H1 (cell line): ENCODE measurements around the gene SYTL1. TPM values are rescaled to one million over a fixed set of nuclear protein-coding genes. Genes with fewer than 3 reads are reported as not detected.

Experiments used
- CEBPB ChIP-seq: IDR thresholded peaks from 2 replicates; pipeline ENCODE4 v1.6.1; 2012; ENCODE audit warnings: low read depth, low read length
- CHD1 ChIP-seq: IDR thresholded peaks from 2 replicates; pipeline ENCODE4 v1.6.1; 2012; ENCODE audit warnings: low read depth, low read length, improper control_type of control experiment
- HDAC2 ChIP-seq, 2 experiments: fragments of 300-600 bp in 1 of 2; sonication (generic) in 1 of 2; IDR thresholded peaks; 2 replicates each; pipeline ENCODE4 v1.6.1; 2011 to 2012; ENCODE audit warnings: low read depth in 2 of 2, low read length in 2 of 2, mild to moderate bottlenecking in 2 of 2, moderate library complexity in 2 of 2, borderline replicate concordance in 1 of 2, inconsistent platforms in 1 of 2
- NRF1 ChIP-seq: IDR thresholded peaks from 2 replicates; pipeline ENCODE4 v1.6.1; 2011; ENCODE audit warnings: mild to moderate bottlenecking, low read depth, low read length, improper control_type of control experiment
- POU5F1 ChIP-seq: IDR thresholded peaks from 2 replicates; pipeline ENCODE4 v1.6.1; 2011; ENCODE audit warnings: low read depth, mild to moderate bottlenecking, low read length, moderate library complexity
- SIRT6 ChIP-seq: IDR thresholded peaks from one replicate; pipeline ENCODE4 v1.7.1; 2012; ENCODE audit warnings: low read length, inconsistent platforms
- SP2 ChIP-seq: IDR thresholded peaks from 2 replicates; pipeline ENCODE4 v1.6.1; 2012; ENCODE audit warnings: mild to moderate bottlenecking, low read length, inconsistent platforms
- TAF1 ChIP-seq: IDR thresholded peaks from 2 replicates; pipeline ENCODE4 v1.6.1; 2011; ENCODE audit warnings: mild to moderate bottlenecking, low read depth, low read length
- TEAD4 ChIP-seq: IDR thresholded peaks from 2 replicates; pipeline ENCODE4 v1.6.1; 2012; ENCODE audit warnings: low read depth, low read length, inconsistent platforms, mixed read lengths
- polyA plus RNA-seq, 7 experiments: library from polyadenylated mRNA; depleted of rRNA in 3 of 7; stranded (reverse) in 5 of 7; unstranded in 2 of 7; fragments of >200 nt in 5 of 7; fragments of 200-250 nt in 2 of 7; gene quantifications; 1 replicate in 5 of 7; 2 replicates in 1 of 7; 4 replicates in 1 of 7; pipeline versions ENCODE4 v1.2.1 to v1.2.3, GENCODE V29; 2011 to 2013; ENCODE audit warnings: missing spikeins in 2 of 7, mixed read lengths in 2 of 7
- total RNA-seq: library from RNA; stranded (reverse); fragmentation: NEBNext Ultra II Directional; extraction: Animal tissue kit (Norgen Biotek cat#: 25700); gene quantifications from 2 replicates; pipeline ENCODE4 v1.2.1, GENCODE V29; 2021
- TF ChIP-seq, protein P1 (sequence below): IDR thresholded peaks from 2 replicates; pipeline ENCODE4 v1.6.1; 2012; ENCODE audit warnings: inconsistent platforms

The SYTL1 gene
- total and polyA plus RNA-seq, 2 of the 8 experiments (the other 6 are each of a cell fraction or from before 2014, with no cell fraction given), result 6.4 to 19.5 TPM

DNA sequence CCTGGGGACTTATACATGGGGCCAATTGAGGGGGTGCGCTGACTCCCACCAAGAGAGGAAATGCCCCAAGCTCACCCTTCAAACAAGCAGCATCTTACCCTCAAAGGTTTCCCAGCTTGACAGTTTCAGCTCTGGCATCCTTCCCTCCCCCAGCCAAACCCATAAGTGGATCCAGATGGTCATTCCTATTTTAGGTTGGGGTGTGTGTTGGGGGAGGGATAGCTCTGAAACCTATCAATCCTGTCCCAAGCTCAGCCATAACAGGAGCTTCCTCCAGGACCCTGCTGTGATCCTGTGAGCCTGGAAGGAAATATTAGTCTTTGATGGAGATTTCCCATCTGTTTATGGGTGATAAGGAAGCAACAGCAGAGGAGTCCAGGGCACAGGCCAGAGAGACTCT lies 23.2 kb upstream of the SYTL1 start (continued):
- no peak for TF ChIP-seq CEBPB
- no peak for TF ChIP-seq NRF1
- no peak for TF ChIP-seq TEAD4
- TF ChIP-seq SIRT6, result no peak
- no peak for TF ChIP-seq SP2
- TF ChIP-seq CHD1, result no peak
- no peak for TF ChIP-seq HDAC2 (IDR thresholded peaks at IDR 0.05; ENCODE audit: borderline replicate concordance in 1 of 2, low read depth in 2 of 2, low read length in 2 of 2)
- TF ChIP-seq TAF1, result no peak
- no peak for TF ChIP-seq POU5F1
- TF ChIP-seq, protein P1, sequence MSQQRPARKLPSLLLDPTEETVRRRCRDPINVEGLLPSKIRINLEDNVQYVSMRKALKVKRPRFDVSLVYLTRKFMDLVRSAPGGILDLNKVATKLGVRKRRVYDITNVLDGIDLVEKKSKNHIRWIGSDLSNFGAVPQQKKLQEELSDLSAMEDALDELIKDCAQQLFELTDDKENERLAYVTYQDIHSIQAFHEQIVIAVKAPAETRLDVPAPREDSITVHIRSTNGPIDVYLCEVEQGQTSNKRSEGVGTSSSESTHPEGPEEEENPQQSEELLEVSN, result no peak
